ENCODE data around the gene DPF3. TPM values are rescaled to one million over a fixed set of nuclear protein-coding genes. Genes with fewer than 3 reads are reported as not detected.

DPF3 gene
- total RNA-seq, 1 donor from 2014 or later: 1.1 TPM

DNA sequence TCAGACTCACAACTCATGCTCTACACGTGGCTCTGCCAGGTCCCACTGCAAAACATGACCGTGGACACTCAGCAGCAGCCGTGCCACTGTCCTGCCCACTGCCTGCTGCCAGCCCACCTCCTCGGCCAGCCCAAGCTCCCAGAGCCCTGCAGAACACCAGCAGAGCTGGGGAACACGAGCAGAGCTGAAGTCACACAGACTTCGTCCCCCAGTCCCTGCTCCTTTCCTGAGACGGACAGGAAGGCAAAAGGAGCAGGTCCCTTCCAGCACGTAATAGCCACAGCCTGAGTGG is 152.1 kb downstream of the DPF3 start:
- TF ChIP-seq, protein P1, sequence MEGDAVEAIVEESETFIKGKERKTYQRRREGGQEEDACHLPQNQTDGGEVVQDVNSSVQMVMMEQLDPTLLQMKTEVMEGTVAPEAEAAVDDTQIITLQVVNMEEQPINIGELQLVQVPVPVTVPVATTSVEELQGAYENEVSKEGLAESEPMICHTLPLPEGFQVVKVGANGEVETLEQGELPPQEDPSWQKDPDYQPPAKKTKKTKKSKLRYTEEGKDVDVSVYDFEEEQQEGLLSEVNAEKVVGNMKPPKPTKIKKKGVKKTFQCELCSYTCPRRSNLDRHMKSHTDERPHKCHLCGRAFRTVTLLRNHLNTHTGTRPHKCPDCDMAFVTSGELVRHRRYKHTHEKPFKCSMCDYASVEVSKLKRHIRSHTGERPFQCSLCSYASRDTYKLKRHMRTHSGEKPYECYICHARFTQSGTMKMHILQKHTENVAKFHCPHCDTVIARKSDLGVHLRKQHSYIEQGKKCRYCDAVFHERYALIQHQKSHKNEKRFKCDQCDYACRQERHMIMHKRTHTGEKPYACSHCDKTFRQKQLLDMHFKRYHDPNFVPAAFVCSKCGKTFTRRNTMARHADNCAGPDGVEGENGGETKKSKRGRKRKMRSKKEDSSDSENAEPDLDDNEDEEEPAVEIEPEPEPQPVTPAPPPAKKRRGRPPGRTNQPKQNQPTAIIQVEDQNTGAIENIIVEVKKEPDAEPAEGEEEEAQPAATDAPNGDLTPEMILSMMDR (IDR thresholded peaks at IDR 0.05): no peak
- no peaks in the 10 kb centered on the region for H3K36me3 Mint-ChIP-seq (ENCODE audit: low read depth)
- H3K4me1 Mint-ChIP-seq (ENCODE audit: low read depth): peaks cover 38% of the 10 kb centered on the region
- H3K27me3 Mint-ChIP-seq (ENCODE audit: low read depth): no peaks in the 10 kb centered on the region
- no peaks in the 10 kb centered on the region for H3K9me3 Mint-ChIP-seq (ENCODE audit: low read depth)
- no peak for DNase-seq (ENCODE audit: low spot score)
- H3K4me3 Mint-ChIP-seq (ENCODE audit: unreplicated experiment): no peak overlapping the region
- H3K27ac Mint-ChIP-seq (ENCODE audit: unreplicated experiment): no peak overlapping the region

DNA sequence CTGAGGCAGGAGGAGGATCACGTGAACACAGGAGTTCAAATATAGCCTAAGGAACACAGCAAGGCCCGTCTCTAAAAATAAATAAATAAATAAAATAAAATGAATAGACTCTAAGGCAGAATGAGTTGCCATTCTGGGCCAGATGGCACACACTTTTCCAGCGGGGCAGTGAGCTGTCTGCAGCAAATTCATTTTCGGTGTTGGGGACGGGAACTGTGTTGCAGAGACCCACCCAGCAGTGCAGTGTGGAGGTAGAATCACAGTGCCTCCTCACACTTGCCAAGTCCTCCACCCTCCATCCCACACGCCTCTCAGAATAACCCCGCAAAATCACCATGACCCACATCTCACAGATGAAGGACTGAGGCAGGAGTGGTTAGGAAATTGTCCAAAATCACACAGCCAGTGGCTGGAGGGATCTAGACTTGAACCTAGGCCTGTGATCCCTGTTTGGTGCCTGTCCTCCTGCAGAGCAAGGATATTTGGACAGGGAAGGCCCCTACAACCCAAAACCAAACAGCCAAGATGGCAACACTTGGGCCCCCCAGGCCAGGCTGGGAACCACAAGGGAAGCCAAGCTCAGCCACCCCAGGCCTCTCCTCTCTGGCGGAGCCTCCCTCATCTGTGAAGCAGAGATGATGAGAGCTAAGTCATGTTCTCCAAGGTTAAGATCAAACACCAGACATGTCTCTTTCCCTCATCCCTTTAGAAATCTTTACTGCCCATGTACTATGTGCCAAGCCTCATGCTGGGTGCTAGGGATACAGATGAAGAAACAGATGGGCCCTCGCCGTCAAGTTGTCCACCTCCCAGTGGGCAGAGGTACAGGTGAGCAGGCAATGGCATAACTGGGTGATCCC is 152.7 kb downstream of the DPF3 start:
- no peaks in the 10 kb centered on the region for H3K27me3 Mint-ChIP-seq (ENCODE audit: low read depth)
- H3K4me1 Mint-ChIP-seq (ENCODE audit: low read depth): peaks cover 35% of the 10 kb centered on the region
- DNase-seq (ENCODE audit: low spot score): no peak
- H3K9me3 Mint-ChIP-seq (ENCODE audit: low read depth): no peaks in the 10 kb centered on the region
- no peak overlapping the region for H3K4me3 Mint-ChIP-seq (ENCODE audit: unreplicated experiment)
- TF ChIP-seq, protein P1 (IDR thresholded peaks at IDR 0.05): no peak
- no peaks in the 10 kb centered on the region for H3K36me3 Mint-ChIP-seq (ENCODE audit: low read depth)
- no peak overlapping the region for H3K27ac Mint-ChIP-seq (ENCODE audit: unreplicated experiment)

DNA sequence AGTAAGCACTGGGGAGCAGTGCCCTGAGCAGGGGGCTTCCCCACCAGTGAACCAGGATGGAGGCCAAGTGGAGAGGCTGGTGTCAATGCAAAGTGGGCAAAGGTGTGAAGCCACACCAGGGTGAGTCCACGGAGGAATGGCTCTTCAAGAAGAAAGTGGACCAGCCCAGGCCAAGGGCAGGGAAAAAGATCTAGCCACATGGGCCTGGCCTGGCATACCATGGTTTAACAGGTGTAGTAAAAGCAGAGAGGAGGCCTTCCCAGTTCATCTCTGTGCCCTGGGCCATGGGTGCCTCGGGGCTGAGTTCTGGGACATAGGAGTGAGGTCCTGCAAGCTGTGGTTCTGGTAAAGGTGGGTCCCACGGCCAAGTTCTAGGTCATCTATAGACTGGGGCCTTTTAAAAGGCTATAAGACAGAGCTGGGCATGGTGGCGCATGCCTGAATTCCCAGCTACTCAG is 153.4 kb downstream of the DPF3 start:
- TF ChIP-seq, protein P1 (IDR thresholded peaks at IDR 0.05): no peak
- no peak overlapping the region for H3K27ac Mint-ChIP-seq (ENCODE audit: unreplicated experiment)
- no peak overlapping the region for H3K4me3 Mint-ChIP-seq (ENCODE audit: unreplicated experiment)
- no peaks in the 10 kb centered on the region for H3K9me3 Mint-ChIP-seq (ENCODE audit: low read depth)
- no peaks in the 10 kb centered on the region for H3K36me3 Mint-ChIP-seq (ENCODE audit: low read depth)
- peaks cover 35% of the 10 kb centered on the region for H3K4me1 Mint-ChIP-seq (ENCODE audit: low read depth)
- no peak for DNase-seq (ENCODE audit: low spot score)
- no peaks in the 10 kb centered on the region for H3K27me3 Mint-ChIP-seq (ENCODE audit: low read depth)

DNA sequence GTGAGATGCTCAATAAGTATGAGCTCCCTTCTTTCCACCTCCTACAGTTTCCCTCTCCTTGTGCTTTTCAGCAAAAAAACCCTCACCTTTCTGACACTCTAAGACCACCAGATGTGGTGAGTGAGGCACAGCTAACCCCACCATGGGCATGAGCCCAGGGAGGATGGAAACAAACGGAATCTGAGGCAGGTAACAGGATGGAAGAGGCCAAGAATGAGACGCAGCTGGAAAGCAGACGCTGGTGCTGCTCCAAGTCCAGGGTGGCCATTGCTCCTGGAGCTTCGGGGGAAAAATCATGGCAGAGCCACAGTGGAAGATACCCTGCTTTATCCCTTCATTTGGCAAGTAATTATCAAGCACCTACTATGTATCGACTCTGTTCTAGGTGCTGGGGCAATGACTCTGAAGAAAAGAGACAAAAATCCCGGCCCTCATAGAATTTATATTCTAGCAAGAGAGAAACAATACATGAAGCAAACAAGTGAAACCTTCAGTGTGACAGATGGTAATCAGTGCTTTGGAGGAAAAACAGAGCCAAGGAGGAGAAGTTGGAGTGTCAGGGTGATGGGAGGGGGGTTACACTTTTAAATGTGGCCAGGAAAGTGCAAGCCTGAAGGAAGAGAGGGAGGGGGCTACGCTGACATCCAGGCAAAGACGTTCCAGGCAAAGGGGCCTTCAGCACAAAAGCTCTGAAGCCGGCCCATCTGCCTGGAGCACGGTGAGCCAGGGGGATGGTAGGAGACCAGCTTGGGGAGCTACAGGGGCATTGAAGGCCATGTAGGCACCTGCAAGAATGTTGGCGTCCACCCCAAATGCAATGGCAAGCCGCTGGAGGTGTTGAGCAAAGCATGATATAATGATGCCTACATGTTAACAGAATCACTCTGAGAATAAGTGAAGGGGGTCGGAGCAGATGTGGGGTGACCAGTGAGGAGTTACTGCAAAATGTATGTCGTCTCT is 154.2 kb downstream of the DPF3 start:
- Mint-ChIP-seq H3K27me3 (ENCODE audit: low read depth) (no peaks in the 10 kb centered on the region), H3K9me3 (ENCODE audit: low read depth) (no peaks in the 10 kb centered on the region), H3K4me3 (ENCODE audit: unreplicated experiment) (no peak overlapping the region), H3K36me3 (ENCODE audit: low read depth) (no peaks in the 10 kb centered on the region), H3K27ac (ENCODE audit: unreplicated experiment) (no peak overlapping the region), H3K4me1 (ENCODE audit: low read depth) (peaks cover 31% of the 10 kb centered on the region)
- no peak for DNase-seq (ENCODE audit: low spot score)
- TF ChIP-seq, protein P1 (IDR thresholded peaks at IDR 0.05): no peak

DNA sequence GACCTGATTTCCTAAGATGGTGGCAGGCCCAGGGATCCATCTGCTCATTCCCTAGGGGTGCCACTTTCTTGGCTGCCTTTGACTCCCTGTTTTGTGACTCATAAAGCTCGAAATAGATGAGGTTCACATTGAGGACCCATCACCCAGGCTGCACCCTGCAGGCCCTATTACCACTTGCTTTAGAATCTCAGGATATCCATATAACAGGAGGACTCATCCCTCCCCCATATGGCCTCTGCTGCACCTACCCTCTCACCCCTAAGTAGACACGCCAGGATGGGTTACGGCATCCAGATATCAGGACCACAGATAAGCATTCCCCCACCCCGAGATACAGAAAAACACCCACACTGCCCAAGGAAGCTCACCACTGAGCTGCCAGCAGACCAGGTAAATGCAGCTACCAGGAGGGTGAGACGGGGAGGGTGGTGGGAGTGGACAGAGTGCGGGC is 155.7 kb downstream of the DPF3 start:
- Mint-ChIP-seq H3K27ac (ENCODE audit: unreplicated experiment) (no peak overlapping the region), H3K27me3 (ENCODE audit: low read depth) (no peaks in the 10 kb centered on the region), H3K36me3 (ENCODE audit: low read depth) (no peaks in the 10 kb centered on the region), H3K9me3 (ENCODE audit: low read depth) (no peaks in the 10 kb centered on the region), H3K4me1 (ENCODE audit: low read depth) (peaks cover 18% of the 10 kb centered on the region), H3K4me3 (ENCODE audit: unreplicated experiment) (no peak overlapping the region)
- TF ChIP-seq, protein P1 (IDR thresholded peaks at IDR 0.05): no peak
- no peak for DNase-seq (ENCODE audit: low spot score)
